ENCODE measurements around the gene PAPPA.

PAPPA gene

DNA sequence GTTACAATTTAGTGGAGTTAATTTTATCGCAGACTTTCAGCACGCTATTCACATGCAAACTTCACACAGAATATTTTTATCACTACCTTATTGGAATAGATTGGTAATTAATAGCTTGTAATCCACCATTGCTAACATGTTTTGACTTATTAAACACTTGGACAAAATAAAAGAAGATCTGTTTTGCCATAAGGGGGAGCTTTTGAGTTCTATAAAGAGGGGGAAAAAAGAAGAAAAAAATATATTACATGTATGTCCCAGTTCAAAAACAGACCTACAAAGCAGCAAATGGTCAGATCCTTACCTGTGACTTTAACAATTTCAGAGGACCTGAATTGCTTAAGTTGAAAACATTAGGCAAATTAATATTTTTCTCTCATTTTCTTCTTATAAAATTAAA, 1.2 kb upstream of the PAPPA start:
- no peak for DNase-seq

DNA sequence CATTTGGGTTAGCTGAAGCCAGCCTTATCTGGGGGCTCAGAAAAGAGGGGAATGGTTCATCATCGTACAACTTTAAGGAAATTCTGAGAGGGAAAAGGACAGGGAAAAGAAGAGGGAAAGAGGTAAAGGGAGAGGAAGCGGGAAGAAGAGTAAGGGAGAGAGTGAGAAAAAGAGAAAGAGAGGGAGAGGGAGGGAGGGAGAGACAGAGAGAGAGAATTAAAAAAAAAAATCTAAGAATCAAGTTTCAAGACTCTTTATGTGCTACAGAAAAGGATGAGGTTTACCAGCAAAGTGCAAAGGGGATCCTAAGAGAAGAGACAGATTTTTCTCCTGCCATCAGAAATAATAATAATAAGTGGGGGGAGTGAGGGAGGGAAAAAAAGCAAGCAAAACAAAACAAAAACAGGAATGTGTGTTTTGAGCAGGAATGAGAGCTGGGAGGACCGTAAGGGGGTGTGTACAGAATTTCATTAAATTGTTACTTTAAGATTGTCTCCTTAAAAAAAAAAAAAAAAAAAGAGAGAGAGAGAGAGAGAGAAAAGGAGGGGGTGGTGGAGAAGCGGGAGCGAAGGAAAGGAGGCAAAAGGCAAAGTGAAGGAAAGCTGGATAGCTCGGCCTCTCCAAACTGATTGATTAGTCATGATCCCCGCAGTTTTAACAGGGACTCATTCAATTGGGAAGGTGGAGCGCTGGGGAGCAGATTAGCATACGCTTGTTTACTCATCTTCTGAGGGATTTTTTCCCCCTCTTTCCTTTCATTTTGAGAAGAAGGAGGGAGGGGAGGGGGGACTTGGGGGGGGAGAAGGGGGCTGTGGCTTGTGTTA, 438 bp upstream of the PAPPA start:
- DNase-seq = peak; percentile 95

DNA sequence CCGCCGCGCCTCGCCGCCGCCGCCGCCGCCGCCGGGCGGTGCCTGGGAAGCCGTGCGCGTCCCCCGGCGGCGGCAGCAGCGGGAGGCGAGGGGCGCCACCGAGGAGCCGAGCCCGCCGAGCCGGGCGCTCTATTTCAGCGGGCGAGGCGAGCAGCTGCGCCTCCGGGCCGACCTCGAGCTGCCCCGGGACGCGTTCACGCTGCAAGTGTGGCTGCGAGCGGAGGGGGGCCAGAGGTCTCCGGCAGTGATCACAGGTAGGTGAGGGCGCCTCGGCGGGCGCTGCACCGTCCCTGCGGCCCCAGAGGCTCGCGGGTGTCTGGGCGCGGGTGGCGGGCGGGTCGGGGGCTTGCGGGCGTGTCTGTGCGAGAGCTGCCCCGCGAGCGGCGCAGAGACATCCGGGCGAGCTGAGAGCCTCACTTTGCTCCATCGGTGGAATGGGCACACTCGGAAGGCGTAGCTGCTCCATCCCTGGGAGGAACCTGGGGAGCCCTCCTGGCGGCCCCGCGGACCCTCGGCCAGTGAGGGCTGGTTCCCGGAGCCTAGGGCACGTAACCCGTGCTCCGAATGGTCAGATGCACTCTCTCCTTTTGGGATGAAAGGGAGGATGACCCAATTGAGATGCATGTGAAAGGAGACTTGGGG, 864 bp downstream of the PAPPA start:
- peak; percentile 39 for DNase-seq

- peak; percentile 78 for DNase-seq
Observed at GRCh38 chr9:116154976-116155697, 1.5 kb downstream of the PAPPA start.

DNA sequence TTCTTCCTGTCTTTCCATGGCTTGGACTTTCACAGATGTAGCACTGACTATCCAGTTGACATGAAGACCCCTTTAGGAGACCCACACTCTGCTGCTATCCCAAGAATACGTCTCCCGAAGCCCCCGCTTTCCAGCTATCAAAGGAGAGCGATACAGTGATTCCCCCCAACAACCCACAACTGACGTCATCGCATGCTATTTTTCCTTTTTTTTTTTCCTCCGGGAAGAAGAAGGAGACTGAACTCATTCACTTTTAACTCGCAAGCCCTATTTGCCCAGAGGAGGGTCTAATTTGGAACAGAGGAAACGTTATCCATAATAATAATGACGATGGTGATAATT, 2.1 kb downstream of the PAPPA start:
- peak; percentile 81 for DNase-seq

DNA sequence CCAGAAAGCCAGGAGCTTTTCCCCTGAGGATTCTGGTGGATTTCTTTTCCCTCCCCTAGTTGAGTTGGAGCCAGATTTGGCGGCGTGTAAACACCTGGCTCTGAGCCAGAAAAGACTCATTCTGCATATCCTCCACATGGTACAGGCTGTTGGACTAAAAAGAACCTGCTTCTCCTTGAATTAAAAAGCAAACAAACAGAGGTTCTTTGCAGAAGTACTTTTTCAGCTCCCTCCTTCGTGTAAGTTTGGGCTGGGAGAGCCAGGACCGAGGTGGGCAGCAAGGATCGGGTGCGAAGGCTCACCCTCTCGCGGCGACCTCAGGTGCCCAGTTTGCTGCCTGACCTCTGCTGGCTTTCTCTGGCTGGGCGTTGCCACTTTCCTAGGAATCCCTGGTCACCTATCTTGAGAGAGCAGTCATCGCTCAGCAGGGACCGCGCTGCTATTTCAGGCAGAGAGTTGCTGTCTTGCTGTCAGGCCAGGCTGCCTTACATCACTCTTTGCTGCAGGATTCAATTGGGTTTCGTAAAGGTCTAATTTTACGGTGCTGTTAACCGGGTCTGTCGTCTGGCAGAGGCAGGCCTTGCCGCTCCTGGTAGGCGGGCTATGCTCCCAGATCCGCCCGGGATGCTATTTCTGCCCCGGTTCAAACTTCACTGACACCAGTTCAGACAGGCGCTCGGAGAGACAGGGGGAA, 3.2 kb downstream of the PAPPA start:
- peak; percentile 88 for DNase-seq

GRCh38 chr9:116157436-116158138, 4.0 kb downstream of the PAPPA start:
- peak; percentile 74 for DNase-seq

GRCh38 chr9:116160676-116161571, 7.3 kb downstream of the PAPPA start:
- no peak for DNase-seq

DNA sequence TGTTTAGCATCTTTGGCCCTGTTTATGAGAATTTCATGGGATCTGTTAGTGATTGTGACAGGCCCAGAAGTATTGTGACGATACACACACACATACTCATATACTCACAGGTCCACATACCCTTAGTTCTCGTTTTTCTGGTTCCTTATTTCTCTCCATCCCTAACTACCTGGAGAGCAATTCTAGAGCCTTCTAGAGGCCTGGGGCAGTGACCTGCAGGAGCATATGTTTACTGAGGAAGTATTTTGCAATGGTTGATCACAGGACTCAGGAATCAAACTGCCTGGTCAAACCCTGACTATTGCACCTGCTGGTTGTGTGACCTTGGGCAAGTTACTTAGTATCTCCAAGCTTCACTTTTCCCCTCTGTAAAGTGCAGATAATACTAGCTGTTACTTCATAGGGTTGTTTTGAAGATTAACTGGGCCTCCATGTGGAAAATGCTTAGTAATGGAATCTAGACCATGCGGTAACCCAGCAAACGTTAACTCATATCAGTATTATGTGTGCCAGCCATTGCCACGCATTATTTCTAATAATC, 8.7 kb downstream of the PAPPA start:
- no peak for DNase-seq

DNA sequence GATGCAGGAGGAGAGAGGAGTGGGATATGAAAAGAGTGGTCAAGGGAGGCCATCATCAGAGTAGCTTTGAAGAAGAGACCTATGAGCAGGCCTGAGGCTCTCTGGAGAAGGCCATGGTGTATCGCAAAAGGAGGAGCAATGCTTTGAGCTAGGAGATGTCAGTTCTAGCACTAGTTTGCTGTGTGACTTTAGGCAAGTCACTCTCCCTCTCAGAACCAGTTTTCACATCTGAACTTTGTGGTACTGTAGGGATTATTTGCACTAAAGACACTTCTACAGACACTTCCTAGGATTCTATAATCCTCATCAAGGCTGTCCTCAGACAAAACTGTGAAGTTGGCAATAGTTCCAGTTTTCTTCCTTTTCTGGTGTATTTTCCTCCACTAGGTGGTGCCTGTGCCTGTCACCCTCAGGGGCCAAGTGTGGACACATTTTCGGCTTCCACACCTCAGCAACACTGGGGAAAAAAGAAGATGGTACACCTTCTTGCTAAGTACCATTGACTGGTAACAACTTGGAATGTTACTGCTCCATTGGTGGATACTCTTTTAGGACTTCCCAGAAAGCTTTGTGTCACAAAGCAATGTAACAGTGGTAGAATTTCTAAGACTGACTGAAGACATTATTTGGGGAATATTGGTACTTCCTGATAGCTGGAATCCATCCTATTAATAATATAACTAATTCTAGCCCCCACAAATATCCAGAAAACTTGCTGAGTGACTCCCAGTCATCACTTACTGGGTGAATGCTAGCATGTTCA, 9.9 kb downstream of the PAPPA start:
- DNase-seq = peak; percentile 22

DNA sequence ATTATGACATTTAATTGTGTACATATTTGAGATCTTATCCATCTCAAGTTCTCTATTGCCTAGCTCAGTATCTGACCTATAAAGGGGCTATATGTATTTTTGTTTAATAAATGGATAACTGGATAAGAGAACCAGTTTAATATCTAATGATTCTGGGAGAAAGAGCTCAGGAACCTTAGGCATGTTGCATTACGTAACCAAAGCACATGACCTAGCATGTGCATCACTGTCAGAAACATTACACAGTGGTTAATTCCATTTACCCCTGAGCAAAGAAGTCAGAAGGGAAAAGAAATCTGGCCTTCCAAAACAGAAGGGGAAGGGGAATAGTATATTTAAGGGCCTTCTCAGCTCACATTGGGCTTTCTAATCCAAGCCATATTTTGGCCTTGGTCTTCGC, 12.3 kb downstream of the PAPPA start:
- peak; percentile 28 for DNase-seq

GRCh38 chr9:116166713-116167112, 13.1 kb downstream of the PAPPA start:
- DNase-seq = no peak

DNA sequence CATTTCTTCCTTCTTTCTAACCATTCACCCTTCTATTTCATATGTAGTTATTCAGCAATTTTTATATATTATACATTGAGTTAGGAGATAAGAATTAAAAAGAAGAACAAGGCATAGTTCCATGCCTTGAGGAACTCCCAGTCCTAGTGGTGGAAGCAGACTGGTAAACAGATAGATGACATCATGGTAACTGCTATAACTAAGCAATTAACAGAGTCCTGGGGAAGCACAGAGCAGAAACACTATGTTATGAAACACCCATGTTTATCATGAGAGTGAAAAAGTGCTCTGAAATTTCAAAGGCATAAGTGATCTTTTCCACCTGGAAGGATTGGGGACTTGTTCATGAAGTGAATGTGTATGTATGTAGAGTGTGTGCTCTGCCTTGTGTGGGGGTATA, 14.6 kb downstream of the PAPPA start:
- DNase-seq = no peak

DNA sequence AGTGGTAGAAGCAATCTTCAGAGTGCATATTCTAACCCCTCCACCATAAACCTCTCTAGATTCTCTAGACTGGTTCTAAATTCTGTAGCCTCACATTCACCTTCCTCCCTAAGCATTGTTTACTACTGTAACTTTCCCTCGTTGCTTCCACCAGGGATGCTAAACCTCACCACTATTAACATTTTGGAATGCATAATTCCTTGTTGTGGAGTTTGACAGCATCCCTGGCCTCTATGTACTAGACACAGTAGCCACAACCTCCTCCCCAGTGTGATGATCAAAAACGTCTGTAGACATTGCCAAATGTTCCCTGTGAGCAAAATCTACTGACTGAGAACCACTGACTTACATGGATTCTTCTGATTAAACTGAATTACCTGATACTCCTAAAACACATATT, 18.6 kb downstream of the PAPPA start:
- no peak for DNase-seq

GRCh38 chr9:116174347-116174746, 20.8 kb downstream of the PAPPA start:
- DNase-seq = peak; percentile 52

DNA sequence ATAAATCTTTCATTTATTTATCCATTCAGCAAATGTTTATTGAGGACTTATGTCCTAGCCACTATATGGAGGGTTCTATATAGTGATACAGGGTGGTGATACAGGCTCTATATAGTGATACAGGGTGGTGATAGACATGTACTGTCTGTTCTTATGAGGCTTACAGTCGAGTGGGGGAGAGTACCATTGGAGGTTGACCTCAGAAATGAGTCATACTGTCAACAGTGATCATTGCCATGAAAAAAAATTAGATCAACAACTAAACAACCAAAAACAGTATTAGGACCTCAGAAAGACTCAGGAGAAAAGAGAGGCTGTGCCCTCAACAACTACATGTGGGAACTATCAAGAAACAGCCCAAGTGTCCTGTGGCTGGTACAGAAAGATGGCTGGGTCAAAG, 22.0 kb downstream of the PAPPA start:
- no peak for DNase-seq

DNA sequence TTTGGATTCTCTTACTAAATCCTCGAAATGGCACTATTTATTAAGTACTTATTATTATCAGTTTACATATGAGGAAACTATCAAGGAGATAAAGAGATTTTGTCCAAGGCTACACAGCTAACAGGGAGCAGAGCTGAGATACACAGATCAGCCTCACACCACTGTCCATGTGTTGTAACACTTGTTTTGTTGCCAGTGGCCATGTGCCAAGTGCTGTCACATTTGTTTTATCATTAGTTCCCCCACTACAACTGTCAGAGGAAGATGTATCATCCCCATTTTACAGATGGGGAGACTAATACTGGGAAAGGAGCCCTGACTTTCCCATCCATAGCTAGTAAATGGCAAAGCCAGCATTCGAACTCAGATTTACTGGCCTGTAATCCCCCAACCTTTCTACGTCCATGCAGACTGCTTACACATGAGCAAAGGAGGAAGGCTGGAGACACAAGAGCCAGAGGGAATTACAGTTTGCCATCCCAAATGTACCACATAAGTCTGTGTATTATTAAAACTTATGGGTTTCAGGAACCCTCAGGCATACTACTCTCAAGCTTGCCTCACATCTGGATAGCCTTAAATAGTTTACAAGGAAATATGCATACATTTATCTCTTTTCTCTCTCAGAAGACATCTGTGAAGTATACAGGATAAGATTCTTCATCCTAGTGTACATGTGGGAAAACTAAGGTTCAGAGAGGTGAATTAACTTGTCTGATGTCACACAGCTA, 25.1 kb downstream of the PAPPA start:
- DNase-seq = no peak

DNA sequence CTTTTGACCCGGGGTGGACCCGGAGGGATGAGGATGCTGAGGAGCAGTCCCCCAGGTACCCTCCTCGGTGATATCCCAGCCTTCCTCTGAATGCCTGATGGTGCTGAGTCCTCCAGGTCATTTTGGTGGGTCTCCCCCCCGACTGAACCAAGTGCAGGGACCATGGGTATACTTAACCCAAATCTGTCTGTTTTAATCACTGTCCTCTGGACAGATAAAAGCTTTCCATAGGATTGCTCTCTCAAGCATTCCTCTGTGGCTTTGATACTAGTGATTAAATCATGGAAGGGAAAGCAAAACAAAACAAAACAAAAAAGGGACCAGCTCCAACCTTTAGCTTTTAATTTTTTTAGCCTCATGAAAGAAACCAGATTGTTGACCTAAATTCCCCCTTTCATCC, 26.0 kb downstream of the PAPPA start:
- no peak for DNase-seq

DNA sequence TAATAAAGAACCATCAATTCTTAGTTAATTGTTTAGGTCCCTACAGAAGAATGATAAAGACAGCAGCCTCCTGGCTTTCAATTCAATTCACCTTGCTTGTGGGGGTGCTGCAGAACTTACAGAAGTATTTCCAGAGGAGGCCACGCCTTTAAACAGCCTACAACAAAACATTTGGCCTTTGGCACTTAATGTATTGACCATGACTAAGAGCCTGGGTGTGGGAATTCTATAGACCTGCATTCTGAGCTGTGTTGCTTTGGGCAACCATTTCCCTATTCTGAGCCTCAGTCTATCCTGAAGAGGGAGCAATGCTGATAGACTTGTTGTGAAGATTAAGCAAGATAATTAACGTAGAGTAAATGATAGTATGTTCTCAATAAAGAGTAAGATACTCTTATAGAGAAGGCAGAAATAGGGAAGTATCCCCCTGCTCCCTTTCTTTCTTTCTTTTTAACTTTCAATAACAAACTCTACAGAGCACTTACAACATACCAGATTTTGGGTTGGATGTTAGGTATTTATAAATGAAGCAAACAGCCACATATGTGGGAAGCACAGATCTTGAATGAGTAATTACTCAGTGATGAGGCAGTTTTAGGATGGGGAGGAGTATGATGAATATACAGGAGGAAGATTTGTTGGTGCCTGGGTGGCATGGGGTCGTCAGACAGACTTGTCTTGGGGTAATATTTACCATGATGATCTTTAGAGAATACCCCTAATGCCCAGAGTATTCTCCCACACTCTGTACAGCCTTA, 28.4 kb downstream of the PAPPA start:
- peak; percentile 48 for DNase-seq

Measured in fibroblast of skin of right biceps (primary cell).